ENCODE data around the gene CITED2.

Gene CITED2

GRCh38 chr6:139330306-139330705 lies 44.1 kb downstream of the CITED2 start:
- DNase-seq (ENCODE audit: low read depth) = no peak

- DNase-seq (ENCODE audit: low read depth) = no peak
Measured at GRCh38 chr6:139329224-139329623, 45.2 kb downstream of the CITED2 start.

- DNase-seq (ENCODE audit: low read depth) = no peak
Measured at GRCh38 chr6:139327038-139327437, 47.4 kb downstream of the CITED2 start.

- DNase-seq (ENCODE audit: low read depth) = no peak
Measured at GRCh38 chr6:139325686-139326085, 48.8 kb downstream of the CITED2 start.

GRCh38 chr6:139325125-139325524 lies 49.3 kb downstream of the CITED2 start:
- no peak for DNase-seq (ENCODE audit: low read depth)

- DNase-seq (ENCODE audit: low read depth) = no peak
Measured at GRCh38 chr6:139324301-139324555, 50.2 kb downstream of the CITED2 start.

GRCh38 chr6:139323511-139324300 lies 50.7 kb downstream of the CITED2 start:
- peak; percentile 63 for DNase-seq (ENCODE audit: low read depth)

Measured in activated gamma-delta T cell treated with anti-CD3 and anti-CD28 coated beads, Interleukin-2, amount 50 U/mL, for 16 hours (primary cell).